Hematopoietic multipotent progenitor cell treated with erythropoietin and hydrocortisone succinate and interleukin-3 and kit ligand, for 8 days (in vitro differentiated cells): ENCODE data around the gene PRELP.

Experiments used
- DNase-seq: peaks from one replicate; pipeline ENCODE4 v3.0.0-alpha.2; 2015

PRELP gene

DNA sequence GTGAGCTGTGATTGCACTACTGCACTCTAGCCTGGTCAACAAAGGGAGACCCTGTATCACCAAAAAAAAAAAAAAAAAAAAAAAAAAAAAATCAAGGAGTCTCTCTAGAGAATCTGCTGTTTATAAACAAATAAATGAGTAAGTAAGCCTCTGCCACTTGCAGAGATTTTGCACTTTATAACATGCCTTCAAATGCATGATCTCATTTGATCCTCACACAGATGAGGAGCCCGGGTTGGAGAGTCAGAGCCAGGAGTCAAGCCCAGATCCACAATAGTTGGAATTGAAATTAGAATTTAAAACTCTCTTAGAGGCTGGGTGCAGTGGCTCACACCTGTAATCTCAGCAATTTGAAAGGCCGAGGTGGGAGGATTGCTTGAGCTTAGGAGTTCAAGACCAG, 4.0 kb downstream of the PRELP start:
- no peak for DNase-seq

DNA sequence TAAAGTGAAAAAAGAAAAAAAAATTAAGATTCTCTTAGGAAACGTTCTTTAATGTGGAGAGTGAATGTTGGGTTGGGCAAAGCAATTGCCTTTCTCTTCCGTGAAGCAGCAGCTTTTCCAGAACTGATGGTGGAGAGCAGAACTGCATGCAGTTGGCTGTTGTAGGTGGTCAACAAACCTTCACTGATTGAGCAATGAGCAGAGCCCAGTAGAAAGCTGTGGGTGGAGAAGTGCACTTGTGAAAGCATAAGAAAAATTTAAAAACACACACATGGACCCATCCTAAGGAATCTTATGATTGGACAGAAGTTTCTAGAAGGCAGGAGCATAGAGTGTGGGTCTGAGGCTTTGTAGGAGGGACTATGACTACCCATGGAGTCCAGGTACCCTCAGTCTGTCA, 4.5 kb downstream of the PRELP start:
- no peak for DNase-seq

DNA sequence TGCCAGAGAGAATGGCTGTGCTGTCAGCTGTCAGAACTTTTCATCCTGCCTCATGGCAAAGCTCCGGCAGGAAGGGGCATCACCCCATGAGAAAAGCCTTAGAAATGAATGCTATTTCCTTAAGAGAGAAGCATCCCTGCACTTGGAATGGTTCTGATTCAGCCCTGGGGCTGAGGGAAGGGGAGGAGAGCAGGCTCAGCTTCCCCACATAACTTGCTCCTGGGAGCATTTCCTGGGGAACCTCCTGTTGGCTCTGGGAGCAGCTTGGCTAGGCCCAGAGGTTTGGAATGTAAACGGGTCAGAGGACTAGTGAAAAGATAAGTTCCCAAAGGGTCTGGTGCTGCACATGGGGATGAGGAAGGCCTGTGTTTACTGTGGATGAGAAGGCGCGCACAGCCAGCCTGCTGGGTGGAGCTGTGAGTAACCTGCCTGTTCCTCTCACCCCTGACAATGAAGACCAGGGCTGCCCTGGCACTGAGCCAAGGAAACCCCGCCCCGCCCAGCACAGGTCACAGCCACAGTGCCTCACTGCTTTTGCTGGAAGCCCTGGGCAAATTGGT, 5.0 kb downstream of the PRELP start:
- DNase-seq: peak; percentile 29

DNA sequence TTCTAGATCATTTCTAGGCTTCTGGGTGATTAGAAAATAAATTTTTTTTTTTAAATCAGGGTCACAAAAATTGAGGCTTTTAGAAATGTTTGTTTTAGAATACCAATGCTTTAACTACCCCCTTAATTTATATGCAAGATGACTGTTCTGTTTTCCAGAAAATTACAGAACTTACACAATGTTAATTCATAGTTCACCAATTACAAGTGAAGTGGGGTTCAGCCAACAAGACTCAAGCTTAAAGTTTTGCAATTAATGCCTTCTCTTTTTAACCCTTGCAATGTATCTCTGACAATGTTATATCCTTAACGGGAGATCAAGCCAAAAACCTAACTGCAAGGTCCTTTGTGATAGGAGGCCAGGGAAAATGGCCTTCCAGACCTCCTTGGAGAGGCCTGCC, 5.6 kb downstream of the PRELP start:
- no peak for DNase-seq

DNA sequence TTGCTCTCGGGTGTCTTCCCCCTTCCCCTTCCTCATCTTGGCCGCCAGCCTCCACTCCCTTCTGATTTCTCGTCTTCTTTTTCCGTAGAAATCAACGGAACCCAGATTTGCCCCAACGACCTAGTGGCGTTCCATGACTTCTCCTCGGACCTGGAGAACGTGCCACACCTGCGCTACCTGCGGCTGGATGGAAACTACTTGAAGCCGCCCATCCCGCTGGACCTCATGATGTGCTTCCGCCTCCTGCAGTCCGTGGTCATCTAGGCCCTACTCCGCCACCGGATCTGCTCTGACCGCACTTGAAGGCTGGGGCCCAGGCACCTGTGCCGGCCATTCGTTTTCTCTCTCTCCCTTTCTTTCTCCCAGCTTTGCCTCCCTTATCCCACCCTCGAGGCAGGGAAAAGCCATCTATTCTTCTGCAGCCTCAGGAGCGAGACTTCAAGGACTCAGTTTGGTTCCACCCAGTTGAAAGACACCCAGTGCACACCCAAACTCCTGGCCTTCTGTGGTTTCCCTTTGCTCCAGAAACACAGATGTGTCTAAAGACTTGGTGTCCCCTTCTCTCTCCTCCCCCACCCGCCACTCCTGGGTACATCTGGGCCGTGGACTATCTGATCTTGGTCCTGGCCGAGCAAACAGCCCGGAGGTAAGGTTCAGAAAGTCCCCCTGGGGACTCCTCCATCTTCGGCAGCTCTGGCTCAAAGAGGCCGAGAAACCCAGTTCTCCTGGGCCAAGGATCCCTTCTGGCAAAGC, 11.2 kb downstream of the PRELP start:
- DNase-seq: no peak

DNA sequence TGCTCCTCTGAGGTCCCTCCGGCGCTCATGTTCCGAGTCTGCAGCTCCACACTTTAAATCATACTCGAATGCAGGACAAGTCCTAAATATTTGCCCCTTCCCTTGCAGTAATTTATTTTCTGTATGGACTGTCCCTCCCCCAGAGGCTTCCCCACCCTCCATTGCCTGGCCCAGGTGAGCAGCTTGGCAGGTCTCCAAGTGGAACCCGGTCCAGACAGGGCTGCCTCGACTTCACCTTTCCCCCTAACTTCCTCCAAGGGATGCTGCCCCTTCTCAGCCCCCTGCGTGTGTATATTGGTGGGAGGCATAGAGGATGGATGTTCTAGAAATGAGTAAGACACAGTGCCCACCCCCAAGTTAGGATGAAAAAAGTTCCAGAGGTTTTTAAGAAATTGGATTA, 12.9 kb downstream of the PRELP start:
- no peak for DNase-seq

DNA sequence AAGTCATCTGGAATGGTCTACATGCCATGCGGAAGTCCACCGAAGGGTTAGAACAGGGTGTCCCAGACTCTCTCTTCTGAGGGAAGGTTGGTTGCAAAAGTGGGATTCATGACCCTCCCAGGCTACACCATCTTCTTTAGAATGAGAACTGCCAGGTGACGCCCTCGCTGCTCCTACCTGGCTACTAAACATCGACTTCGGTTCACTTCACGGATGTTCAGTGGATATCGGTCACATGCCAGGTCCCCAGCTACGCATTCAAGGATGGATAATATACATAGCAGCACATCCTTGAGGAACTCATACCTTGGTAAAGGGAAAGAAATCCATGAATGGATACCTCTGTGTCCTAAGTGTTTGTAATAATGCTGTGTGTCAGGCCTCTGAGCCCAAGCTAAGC, 15.0 kb downstream of the PRELP start:
- DNase-seq: no peak

DNA sequence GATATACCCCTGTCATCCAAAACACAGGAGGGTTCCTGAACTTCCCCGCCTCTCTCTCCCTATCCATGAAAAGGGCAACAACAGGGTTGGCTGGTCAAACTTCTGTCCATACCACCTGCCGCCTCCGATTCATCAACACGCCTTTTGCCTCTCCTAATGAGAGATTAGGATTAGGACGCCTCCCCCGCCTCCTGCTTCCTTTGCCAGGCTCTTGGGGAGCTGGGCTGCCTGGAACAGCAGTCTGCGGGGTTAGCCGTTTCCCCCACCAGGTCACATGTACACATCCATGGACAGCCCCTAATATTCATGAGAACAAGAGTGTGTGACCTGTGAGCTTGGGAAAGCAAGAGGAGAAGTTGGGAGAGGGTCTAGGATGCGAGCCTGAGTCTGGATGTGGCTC, 16.1 kb downstream of the PRELP start:
- DNase-seq: no peak

DNA sequence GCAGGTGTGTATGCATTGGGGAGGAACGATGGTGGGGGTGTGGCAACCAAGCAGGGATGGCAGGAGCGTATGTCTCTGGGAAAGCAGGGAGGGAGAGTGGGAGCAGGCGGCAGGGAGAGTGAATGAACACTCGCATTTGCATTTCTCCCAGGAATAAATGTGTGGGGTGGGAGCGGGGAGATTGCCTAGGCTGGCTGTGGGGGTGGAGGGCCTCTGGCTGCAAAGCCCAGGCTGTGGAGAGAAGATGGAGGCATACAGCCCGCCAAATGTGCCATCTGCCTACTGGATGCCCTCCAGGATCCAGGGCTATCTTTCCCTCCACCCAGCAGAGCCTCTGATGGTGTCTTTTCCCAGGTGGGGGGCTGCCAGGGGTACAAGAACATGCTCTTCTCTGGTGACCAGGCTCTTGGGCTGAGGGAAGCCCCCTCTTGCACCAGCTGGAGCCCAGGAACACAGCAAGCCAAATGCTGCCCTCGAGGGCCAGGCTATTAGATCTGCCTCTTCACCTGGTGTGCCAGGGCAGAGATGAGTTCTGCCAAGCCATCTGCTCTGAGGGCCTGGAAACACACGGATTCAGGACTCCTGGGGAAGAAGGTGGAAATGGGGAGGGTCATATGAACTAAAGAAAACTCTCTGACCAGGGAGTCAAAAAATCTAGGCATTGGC, 16.6 kb downstream of the PRELP start:
- no peak for DNase-seq

DNA sequence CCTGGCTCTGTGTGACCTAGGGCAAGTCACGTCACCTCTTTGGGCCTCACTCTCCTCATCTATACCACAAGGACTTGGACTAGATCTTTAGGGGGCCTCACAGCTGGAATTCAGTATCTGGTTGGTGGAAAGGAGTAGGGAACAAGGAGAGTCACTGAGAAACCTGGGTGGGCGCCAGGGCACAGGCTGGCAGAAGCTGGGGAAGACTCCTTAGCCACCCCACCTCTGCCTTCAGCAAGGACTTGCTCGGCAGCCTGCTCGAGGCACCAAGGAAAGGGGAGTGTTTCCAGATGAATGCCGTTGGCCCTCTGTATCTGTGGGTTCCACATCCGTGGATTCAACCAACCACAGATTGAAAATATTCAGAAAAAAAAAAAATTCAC, 17.1 kb downstream of the PRELP start:
- no peak for DNase-seq

DNA sequence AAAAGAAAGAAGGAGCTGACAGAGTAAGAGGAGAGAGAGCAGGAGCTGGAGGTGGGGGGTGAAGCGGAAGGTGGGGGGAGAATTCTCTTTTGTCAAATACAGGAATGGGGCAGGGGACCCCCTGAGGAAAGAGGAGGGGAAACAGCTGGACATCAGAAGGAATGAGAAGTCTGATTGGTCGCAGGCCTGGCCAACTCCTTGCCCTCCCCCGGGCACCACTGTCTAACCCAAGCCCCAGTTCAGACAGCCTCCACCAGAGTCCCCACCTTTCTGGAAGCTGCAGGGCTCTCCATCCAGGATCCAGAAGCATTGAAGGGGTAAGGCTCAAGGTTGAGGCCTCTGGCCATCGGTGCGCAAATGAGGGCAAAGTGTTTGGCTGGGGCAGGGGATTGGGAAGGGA, 18.3 kb downstream of the PRELP start, which contains the start of gene OPTC:
Gene OPTC (plus strand): TSS at position 253 of the 400 bp plus-strand sequence. CDS start 1,853 bp downstream, outside the sequence.
- DNase-seq: no peak

DNA sequence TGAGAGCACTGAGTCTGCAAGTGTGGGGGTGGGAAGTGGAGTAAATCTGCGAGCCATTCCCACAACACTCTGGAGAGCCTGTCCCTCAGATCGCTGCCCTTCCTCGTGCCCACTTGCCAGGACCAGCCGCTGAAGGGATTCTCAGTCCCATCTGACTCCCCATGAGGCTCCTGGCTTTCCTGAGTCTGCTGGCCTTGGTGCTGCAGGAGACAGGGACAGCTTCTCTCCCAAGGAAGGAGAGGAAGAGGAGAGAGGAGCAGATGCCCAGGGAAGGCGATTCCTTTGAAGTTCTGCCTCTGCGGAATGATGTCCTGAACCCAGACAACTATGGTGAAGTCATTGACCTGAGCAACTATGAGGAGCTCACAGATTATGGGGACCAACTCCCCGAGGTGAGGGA, 20.2 kb downstream of the PRELP start:
- DNase-seq: no peak

DNA sequence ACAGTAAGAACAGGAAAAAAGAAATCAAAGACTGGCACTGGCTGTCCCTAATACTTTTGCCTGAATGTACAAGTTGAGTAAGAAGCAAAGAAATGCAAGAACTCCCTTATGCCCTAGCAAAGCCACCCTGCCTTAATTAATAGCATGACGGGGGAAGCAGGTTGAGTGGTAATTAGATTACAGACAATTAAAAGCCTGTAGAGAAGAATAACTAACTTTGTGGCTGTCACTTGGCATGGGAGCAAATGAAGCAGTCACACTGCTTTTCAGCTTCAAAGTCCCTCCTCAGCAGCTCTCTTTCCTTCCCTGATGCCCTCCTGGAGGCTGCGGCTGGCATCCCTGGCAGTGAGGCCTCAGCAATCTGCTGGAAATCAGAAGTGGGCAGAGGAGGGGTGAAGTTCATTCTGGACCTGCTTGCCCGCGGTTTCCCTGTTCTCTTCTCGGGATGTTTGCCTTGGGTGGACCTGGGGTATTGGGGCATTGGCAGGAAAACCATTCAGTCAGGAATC, 21.7 kb downstream of the PRELP start:
- DNase-seq: no peak

DNA sequence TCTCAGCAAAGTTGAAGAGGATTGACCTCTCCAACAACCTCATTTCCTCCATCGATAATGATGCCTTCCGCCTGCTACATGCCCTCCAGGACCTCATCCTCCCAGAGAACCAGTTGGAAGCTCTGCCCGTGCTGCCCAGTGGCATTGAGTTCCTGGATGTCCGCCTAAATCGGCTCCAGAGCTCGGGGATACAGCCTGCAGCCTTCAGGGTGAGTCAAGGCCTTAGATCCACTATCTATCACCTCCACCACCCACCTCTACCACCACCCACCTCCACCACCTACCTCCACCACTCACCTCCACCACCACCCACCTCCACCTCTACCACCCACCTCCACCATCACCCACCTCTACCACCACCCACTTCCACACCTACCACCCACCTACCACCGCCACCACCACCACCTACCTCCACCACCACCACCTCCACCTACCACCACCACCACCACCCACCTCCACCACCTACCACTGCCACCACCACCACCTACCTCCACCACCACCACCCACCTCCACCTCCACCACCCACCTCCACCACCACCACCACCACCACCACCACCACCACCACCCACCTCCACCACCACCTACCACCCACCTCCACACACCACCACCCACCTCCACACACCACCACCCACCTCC, 24.2 kb downstream of the PRELP start:
- DNase-seq: no peak

DNA sequence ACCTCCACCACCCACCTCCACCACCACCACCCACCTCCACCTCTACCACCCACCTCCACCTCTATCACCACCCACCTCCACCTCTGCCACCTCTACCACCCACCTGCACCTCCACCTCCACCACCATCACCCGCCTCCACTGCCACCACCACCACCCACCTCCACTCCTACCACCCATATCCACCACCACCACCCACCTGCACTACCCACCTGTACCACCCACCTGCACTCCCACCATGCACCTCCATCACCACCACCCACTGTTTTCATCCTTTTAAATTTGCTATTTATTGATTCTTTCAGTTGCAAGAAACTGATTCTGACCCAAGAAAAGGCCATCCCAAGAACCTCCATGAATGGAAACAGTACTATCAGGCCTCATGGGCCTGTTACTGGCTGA, 24.7 kb downstream of the PRELP start:
- no peak for DNase-seq

DNA sequence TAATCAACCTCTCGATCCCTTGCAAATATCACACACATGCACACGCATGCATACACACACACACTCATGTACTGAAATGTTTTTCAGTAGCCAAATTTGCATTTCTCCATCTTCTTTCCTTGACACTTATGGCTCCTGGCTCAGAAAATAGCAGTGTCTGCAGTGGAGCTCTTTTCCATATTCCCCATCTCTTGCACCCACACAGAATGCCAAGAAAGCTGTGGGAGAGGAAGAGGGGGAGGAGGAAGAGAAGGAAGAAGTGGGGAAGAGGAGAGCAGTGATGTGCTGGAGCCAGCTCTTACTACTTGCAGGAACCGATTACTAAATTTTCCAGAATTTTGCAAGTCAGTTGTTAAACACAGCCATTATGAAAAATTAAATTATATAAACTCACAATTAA, 28.2 kb downstream of the PRELP start:
- DNase-seq: no peak

DNA sequence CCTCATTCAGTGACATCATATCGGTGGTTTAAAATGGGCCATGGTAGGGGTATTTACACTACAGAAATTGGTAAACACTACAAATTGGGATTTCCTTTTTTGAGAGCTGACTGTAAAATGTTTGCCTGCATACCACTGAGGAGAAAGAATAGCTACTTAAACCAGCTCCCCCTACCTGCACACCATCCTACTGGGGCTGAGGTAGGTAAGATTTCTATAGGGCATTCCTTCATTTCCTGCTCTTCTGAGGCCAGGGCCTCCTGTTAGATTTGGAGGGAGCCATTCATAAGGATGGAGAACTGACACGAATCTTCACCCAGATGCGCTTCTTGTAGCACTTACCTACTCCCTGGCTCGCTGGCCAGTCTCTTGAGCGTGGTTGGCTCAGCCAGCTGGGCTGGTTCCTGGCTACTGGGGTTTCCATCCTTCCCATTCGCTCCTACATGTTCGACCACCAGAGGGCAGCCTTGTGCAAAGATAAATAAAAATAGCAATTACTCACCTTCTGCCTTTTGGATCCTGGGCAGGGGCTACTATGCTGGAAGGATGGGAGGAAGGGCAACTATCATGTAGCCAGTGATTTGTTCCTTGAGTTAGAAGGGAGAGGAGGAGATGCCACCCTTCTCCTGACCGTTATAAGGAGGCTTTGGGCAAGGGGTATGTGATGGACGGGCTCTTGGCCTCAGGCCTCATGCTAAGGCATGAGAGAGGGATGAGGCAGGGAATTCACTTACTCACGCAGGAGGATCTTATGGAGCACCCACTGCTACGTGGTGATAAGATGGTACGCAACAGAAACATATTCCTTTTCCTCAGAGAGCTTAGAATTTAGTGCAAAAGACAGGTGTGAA, 29.0 kb downstream of the PRELP start:
- peak; percentile 77 for DNase-seq

DNA sequence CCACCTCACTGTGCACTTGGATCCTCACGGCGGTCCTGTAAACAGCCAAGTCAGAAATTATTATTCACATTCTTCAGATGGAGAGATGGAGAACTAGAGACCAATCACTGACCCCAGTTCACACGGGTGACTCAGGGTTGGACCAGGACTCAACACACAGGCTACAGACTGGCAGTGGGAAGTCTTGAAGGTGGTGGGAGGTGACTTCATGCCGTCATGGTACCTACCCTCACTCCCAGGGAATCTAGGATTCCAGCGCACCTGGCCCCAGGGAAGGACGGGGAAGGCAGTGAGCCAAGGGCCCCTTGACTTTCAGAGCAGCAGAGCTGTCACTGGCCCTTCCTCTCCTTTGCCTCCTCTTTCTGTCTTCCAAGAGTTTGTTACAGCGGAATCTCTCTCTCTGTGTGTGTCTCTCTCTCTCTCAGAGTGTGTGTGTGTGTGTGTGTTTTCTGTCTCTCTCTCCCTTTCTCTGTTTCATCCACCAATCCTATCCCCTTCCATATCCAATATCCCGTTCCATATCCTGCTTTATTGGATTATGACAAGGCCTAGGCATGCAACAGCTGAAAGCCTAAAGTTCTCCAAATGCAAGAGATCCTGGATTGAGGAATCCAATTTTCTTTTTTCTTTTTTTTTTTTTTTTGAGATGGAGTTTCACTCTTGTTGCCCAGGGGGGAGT, 30.1 kb downstream of the PRELP start:
- DNase-seq: no peak

DNA sequence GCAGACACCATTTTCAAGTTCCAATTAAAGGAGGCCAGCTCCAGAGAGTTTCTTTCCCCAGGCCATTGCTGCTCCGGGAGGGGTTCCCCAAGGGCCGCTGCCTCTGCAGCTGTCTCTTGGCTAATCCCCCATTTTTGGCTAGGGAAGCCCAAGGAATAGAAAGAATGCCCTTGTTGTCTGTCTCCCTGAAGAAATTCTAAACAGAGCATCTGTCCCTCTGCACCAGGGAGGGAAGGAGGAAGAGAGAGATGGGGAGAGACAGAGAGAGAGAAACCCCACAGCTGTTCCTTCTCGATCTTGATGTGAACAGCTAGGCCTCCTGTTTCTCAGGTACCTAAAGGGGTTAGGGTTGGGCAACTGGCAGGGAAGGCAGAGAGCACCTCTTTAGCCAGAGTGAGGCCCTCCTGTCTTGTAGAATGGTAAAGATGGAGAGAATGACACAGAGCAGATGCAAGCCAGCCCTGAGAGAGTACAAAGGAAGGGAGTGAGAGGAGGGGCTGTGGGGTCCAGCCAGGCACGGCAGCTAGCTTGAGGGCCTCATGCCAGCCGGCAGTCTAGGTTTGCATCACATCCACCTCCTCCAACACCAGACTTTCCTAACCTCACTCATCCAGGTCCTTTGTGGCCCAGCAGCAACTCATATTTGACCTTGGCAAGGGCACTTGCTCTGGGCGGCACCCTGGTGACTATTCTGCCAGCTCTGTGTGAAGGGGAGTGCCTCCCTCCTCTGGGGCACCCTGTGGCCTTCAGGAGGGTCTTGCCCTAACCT, 31.4 kb downstream of the PRELP start:
- DNase-seq: no peak

DNA sequence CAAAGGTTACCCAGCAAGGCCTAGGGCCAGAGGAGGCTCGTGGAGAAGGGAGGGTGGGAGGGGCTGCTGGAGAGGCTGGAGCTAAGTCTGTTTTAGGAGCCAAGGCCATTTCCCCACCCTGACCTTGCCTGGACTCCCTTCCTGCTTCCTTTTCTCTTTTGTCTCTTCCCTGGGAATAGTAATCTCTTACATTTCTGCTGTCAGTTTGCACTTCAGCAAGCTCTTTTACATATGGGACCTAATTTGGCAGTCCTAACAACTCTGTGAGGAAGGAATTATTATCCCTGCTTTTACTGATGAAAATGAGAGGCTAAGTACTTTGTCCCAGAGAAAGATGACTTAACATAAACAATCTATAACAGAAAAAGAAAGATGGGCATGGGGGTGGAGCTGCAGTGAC, 32.2 kb downstream of the PRELP start:
- no peak for DNase-seq

DNA sequence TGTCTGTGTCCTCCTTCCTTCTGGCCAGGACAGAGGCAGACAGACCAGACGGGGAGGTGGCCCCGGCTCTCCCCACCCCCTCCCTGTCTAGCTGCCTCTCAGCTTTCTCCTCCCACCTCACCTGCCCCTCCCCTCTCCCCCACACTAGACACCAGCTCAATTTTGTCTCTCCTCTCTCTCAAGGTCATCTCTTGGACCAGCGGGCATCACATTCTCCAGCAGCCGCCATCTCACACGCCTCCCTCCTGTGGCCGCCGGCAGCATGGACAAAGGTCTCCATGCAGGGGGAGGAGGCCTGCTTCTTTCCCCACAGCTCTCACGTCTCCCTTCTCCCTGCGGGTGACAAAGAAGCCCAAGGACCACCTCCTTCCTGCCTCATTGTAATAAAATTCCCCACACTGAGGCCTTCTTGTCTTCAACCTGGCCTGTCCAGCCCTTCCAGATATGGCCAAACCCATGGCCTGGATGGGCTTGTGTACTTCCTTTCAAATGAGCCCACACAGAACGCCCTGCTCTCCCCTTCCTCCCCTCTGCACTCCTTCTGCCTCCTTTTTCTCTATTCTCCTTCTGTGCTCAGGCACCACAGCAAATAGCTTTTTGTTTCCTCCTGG, 33.0 kb downstream of the PRELP start:
- DNase-seq: no peak
